GM18951 (cell line): ENCODE measurements around the gene PRR18.

Source experiments
- POLR2A ChIP-seq: IDR thresholded peaks from 4 replicates; pipeline ENCODE4 v1.6.1; 2011; ENCODE audit warnings: mild to moderate bottlenecking; ENCODE audit not compliant: insufficient read length, insufficient read depth; ENCODE audit errors: extremely low read depth
- in situ Hi-C: fragments of 300-500 bp; cut with MboI; formaldehyde crosslinking; loops from one replicate; pipeline ENCODE4 v1.12.0; 2022; ENCODE audit warnings: low sequenced_read_pairs, mixed read lengths, inconsistent platforms; ENCODE audit not compliant: unreplicated experiment

The PRR18 gene

DNA sequence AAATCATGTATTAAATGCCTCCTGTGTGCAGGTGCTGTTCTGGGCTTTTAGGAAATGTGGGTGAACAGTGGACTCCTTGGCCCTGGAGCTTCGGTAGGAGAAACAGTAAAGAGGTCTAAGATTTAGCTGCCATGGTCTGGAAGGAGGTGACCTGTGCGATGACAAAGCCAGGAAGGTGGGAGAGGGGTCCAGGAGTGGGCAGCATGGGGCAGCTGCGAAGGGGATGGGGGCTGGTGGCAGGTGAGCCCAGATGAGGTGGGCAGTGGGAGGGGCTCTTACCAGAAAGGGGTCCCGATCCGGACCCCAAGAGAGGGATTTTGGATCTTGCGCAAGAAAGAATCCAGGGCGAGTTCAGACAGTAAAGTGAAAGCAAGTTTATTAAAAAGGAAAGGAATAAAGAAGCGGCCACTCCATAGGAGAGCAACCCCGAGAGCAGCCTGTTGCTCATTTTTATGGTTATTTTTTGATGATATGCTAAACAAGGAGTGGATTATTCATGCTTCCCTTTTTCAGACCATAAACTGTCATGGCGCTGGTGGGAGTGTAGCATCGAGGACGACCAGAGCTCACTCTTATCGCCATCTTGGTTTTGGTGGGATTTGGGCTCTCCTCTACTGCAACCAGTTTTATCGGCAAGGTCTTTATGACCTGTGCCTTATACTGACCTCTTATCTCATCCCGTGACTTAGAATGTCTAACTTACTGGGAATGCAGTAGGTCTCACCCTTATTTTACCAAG, 38.7 kb downstream of the PRR18 start:
- in situ Hi-C loops = loop anchor here (5.0 kb wide), 1 partner anchor 133 kb away; no protein-coding TSS in a partner anchor
- no peak for TF ChIP-seq POLR2A

DNA sequence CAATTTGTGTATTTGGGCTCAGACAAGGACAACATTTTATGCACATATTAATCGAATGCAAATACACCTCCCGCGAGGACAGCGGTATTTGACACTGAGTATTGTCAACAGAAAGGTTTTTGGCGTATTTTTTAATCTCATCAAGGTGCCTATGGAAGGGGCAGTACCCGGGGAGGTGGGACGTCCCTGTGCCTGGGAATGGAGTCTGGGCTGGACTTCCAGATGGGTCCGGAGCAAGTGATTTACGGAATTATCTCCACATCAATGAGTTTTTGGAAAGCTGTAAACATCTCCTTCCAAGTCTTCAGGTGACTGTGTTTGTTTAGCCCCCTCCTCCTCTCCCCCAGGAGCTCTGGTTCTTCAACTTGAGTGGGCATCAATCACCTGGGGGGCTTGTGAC, 39.8 kb downstream of the PRR18 start:
- in situ Hi-C loops = no loop called here
- TF ChIP-seq POLR2A = no peak

DNA sequence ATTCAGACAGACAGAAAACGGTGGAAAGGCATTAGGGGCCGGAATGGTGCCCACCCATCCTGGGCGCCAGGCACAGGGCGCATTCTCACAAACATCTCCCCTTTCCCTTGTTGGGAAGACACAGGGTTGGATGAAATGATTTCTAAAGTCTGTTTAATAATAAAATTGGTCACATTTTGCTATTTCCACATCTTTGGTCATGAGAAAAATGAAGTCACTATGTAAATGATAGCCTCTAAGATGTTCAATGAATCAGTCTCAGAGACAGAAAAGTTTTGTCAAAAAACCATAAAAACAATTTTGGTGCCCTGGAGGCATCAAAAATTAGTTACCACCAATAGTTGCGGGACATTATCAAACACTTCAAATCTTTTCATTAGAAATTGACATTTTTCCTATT, 40.7 kb downstream of the PRR18 start:
- in situ Hi-C loops = no loop called here
- no peak for TF ChIP-seq POLR2A

DNA sequence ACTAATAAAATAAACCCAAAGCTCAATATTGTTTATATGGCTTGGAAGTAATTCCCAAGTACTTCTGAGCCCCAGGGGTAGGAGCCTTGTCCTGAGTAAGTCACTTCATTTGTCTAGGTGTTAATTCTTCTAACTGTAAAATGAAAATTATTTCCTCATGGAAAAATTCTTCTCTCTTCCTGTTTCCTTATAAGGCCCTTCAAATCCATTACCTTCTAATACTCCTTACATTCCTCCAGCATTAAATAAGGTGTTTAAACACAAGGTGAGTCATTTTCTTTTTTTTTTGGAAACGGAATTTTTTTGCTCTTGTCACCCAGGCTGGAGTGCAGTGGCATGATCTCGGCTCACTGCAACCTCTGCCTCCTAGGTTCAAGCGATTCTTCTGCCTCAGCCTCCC, 41.9 kb downstream of the PRR18 start:
- in situ Hi-C loops = no loop called here

DNA sequence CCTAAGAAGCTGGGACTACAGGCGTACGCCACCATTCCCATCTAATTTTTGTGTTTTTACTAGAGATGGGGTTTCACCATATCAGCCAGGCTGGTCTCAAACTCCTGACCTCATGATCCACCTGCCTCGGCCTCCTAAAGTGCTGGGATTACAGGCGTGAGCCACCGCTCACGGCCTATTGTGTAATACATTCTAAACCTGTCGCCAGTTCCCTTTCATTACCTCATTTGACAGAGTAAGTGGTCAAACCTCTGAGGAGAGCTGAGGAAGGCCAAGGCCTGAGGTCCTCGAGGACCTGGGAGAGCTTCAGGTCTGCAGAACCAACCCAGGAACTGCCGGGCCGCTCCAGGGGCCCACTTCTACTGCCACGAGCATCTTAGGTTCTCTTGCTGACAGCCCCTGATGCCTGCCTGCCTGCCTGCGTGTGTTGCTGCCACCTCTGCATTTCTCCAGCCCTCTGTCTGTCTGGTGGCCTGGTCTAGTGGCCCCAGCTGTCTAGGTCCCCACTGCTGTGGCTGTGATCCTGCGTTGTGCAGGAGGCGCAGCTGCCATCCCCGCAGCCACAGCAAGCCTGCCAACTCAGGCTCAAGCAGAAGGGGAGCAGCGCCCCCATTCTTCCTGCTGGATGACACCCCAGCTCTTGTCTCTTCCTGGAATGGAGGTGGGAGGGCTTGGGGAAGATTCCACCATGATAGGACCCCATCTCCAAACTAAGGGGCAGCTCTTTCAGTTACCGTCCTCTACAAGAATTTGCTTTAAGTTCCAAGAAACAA, 45.3 kb downstream of the PRR18 start:
- TF ChIP-seq POLR2A = no peak
- in situ Hi-C loops = no loop called here

More for the DNA sequence above, 41.9 kb downstream of the PRR18 start:
- no peak for TF ChIP-seq POLR2A

DNA sequence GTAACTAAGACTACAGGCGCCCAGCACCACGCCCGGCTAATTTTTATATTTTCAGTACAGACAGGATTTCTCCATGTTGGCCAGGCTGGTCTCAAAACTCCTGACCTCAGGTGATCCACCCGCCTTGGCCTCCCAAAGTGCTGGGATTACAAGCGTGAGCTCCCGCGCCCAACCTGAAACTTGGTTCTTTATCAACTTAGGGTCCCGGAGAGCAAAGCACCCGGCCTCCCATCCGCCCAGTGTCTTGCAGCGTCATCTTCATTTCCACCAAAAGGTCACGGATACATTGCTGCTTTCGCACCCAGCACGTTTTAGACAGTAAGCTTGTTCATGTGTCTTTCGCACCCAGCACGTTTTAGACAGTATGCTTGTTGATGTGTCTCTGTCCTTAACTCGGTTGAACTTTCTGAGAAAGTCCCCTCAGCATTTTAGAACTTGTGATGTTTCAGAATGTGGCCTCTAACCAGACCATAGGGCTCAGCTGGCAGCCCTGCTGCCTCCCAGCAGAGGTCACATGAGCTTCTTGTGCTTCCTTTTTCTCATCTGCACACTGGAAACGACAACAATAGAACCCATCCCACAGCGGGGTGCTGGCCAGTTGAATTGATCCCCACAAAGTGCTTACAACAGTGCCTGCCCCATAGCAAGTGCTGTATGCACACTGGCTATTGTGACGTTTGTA, 48.8 kb downstream of the PRR18 start:
- in situ Hi-C loops = no loop called here
- no peak for TF ChIP-seq POLR2A

DNA sequence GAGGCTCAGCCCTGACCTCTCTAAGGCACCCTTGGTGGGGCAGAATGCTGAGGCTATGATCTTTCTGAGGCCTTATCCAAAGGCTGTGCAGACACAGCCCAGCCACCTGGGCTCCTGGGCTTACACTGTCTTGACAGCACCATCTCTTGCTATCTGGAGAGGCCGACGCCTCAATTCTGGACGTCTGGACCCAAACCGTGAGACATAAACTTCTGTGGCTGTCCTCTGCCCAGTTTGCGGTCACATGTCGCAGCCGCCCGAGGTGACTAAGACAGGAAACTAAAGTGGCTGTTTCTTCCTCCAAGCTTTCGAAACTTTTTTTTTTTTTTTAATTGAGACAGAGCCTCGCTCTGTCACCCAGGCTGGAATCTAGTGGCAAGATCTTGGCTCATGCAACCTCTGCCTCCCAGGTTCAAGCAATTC, 49.3 kb downstream of the PRR18 start:
- TF ChIP-seq POLR2A = no peak
- in situ Hi-C loops = no loop called here

DNA sequence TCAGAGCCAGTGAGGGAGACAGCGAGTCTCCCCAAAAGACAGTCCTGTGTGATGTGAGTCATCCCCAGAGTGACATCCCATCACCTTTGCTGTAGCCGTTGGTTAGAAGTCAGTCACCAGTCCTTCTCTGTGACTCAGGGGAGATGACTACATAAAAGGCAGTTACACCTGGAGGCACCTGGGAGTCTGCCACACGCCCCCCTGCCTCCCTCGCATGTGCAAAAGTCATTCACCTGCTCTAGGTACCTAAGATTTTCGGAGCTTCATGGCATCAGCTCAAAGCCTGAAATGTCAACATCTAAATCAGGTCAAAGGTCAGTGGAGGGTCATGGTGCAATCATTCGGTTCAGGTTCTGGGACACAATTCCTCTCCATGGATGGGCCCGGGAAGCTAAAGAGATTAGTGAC, 50.3 kb downstream of the PRR18 start:
- no peak for TF ChIP-seq POLR2A
- in situ Hi-C loops = no loop called here
